NB4 (cell line): Measurements from ENCODE around the gene KRTAP5-4.

ENCODE experiments used
- MYC ChIP-seq: IDR thresholded peaks from 2 replicates; pipeline ENCODE4 v1.6.1; 2011; ENCODE audit warnings: low read depth, low read length
- POLR2A ChIP-seq: IDR thresholded peaks from 2 replicates; pipeline ENCODE4 v1.6.1; 2011; ENCODE audit warnings: mild to moderate bottlenecking; ENCODE audit not compliant: insufficient read length; ENCODE audit errors: extremely low read depth
- TF ChIP-seq, protein P1 (sequence below): IDR thresholded peaks from 2 replicates; pipeline ENCODE4 v1.6.1; 2011; ENCODE audit warnings: low read depth, low read length
- TF ChIP-seq, protein P2 (sequence below): IDR thresholded peaks from one replicate; pipeline ENCODE4 v1.5.1; 2012; ENCODE audit warnings: low read depth, low read length

DNA sequence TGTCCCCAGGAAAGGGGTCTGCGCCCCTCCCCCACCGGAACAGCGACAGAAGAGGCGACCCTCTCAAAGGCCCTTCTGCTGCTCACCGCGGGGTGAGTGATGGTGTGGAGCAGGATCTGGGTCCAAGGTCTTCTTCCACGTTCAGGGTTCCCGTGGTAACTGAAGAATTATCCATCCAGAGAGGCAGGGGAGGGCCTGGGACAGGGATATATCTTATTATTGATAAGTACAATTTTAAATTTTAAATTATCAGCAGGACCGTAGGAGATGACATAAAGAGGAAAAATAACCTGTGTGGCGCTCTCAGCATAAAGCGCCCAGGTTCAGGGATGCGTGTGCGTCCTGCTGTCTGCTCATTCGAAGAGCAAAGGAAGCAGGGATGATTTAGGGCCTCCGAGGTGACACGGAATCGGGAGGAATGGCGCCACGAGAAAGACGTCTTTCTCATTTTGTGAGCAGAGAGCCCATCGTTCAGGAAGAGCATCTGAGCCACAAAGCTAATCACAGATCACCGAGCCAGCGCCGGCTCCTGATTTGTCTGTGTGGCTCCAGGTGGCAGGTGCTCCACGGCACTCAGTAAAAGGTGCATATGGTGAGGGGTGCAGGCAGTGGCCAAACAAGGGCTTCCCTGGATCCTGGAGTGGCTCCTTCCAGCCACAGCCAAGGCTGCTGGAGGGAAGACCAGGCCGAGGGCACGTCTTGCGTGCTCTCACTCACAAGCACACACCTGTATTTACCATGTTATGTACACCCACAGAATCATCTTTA lies 26.9 kb upstream of the KRTAP5-4 start:
- TF ChIP-seq, protein P1, sequence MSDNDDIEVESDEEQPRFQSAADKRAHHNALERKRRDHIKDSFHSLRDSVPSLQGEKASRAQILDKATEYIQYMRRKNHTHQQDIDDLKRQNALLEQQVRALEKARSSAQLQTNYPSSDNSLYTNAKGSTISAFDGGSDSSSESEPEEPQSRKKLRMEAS = no peak
- TF ChIP-seq, protein P2, sequence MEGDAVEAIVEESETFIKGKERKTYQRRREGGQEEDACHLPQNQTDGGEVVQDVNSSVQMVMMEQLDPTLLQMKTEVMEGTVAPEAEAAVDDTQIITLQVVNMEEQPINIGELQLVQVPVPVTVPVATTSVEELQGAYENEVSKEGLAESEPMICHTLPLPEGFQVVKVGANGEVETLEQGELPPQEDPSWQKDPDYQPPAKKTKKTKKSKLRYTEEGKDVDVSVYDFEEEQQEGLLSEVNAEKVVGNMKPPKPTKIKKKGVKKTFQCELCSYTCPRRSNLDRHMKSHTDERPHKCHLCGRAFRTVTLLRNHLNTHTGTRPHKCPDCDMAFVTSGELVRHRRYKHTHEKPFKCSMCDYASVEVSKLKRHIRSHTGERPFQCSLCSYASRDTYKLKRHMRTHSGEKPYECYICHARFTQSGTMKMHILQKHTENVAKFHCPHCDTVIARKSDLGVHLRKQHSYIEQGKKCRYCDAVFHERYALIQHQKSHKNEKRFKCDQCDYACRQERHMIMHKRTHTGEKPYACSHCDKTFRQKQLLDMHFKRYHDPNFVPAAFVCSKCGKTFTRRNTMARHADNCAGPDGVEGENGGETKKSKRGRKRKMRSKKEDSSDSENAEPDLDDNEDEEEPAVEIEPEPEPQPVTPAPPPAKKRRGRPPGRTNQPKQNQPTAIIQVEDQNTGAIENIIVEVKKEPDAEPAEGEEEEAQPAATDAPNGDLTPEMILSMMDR = no peak
- TF ChIP-seq POLR2A (no peak), MYC (no peak)
